ENCODE measurements around the gene SH3BP1.

Gene SH3BP1

GRCh38 chr22:37604074-37604473 is 35.4 kb upstream of the SH3BP1 start:
- no peak overlapping the region for H3K4me3 ChIP-seq (ENCODE audit: low read depth, low read length)
- no peak for TF ChIP-seq CTCF (IDR thresholded peaks at IDR 0.05; ENCODE audit: low read depth, low read length)

GRCh38 chr22:37604875-37605274 is 34.6 kb upstream of the SH3BP1 start:
- H3K4me3 ChIP-seq (ENCODE audit: low read depth, low read length) = no peak overlapping the region
- no peak for TF ChIP-seq CTCF (IDR thresholded peaks at IDR 0.05; ENCODE audit: low read depth, low read length)

DNA sequence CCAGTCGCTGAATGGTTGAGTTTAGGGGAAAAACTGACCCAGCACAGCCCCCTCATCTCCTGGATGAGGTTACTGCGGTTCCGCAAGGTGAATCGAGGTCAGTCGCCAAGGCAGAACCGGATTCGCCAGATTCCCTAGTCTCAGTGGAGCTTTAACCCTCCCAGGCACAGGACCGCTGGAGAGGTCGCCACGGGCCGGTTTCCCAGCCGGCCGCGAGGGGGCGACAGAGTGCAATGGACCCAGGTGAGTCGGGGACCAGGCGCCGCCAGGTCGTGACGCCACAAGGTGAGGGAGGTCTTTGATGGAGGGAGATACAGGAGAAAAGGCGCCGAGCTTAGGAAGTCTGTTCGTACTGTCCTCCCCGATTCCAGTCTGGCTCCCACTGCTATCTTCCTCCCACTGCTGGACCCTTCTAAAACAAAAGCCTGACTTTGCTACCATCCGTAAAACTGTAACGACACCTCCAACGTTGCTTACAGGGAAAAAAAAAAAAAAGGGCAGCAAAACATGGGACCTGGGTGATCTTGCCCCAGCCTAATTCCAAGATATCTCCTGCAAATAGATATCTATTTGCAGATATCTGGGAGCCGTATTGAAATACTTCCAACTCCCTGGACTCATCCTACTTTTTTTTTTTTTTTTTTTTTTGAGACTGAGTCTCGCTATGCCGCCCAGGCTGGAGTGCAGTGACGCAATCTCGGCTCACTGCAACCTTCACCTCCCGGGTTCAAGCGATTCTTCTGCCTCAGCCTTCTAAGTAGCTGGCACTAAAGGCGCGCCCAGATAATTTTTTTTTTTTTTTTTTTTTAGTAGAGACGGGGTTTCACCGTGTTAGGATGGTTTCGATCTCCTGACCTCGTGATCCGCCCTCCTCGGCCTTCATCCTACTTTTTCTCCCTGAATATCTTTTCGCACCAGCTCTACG is 32.2 kb upstream of the SH3BP1 start:
- TF ChIP-seq CTCF (IDR thresholded peaks at IDR 0.05; ENCODE audit: low read depth, low read length) = peak; percentile 95

GRCh38 chr22:37607935-37608476 is 31.5 kb upstream of the SH3BP1 start:
- H3K4me3 ChIP-seq (ENCODE audit: low read depth, low read length) = peak overlapping the region; percentile 90
- no peak for TF ChIP-seq CTCF (IDR thresholded peaks at IDR 0.05; ENCODE audit: low read depth, low read length)

More for the DNA sequence above, 32.2 kb upstream of the SH3BP1 start:
- H3K4me3 ChIP-seq (ENCODE audit: low read depth, low read length) = no peak overlapping the region; the same call in 1 of the 2 replicates

GRCh38 chr22:37608477-37609239 is 30.8 kb upstream of the SH3BP1 start, which contains the start of gene GGA1:
GGA1 (plus strand) TSS chr22:37608834; CDS start chr22:37608861, 27 bp downstream.
- H3K4me3 ChIP-seq (ENCODE audit: low read depth, low read length) = peak within 1 kb of the TSS; percentile 90
- TF ChIP-seq CTCF (IDR thresholded peaks at IDR 0.05; ENCODE audit: low read depth, low read length) = no peak

GRCh38 chr22:37609240-37610152 is 30.0 kb upstream of the SH3BP1 start:
- TF ChIP-seq CTCF (IDR thresholded peaks at IDR 0.05; ENCODE audit: low read depth, low read length) = no peak
- peak overlapping the region; percentile 90 for H3K4me3 ChIP-seq (ENCODE audit: low read depth, low read length)

- peak overlapping the region; percentile 90 for H3K4me3 ChIP-seq (ENCODE audit: low read depth, low read length)
Observed at GRCh38 chr22:37610153-37610475, 29.4 kb upstream of the SH3BP1 start.

Measured in WI38 (cell line).